ENCODE data around the gene ATRNL1. TPM values are rescaled to one million over a fixed set of nuclear protein-coding genes. Genes with fewer than 3 reads are reported as not detected.

The ATRNL1 gene
- total RNA-seq, 2 donors from 2014 or later, result 0.37 to 2.9 TPM

- H3K9me3 ChIP-seq, result no peaks in the 10 kb centered on the region
- H3K27me3 ChIP-seq, result no peaks in the 10 kb centered on the region
- intact Hi-C loops (cut with DNase I), result loop anchor here (5.0 to 10.0 kb wide), 2 partner anchors 581 to 678 kb away; no protein-coding TSS in a partner anchor
- H3K9ac ChIP-seq (ENCODE audit: low read depth in 2 of 2, low read length in 2 of 2), result no peak overlapping the region
- no peaks in the 10 kb centered on the region for H3K36me3 ChIP-seq
- no peak for TF ChIP-seq CTCF (IDR thresholded peaks at IDR 0.05)
- no peak for DNase-seq
- no peak overlapping the region for H3K27ac ChIP-seq
- no peak overlapping the region for H3K4me3 ChIP-seq
- no peaks in the 10 kb centered on the region for H3K4me1 ChIP-seq
Measured at GRCh38 chr10:115706488-115707076, 613.4 kb downstream of the ATRNL1 start.

GRCh38 chr10:115710136-115710535, 617.0 kb downstream of the ATRNL1 start:
- no peak overlapping the region for H3K4me3 ChIP-seq
- TF ChIP-seq CTCF (IDR thresholded peaks at IDR 0.05), result no peak
- DNase-seq, result no peak
- no peaks in the 10 kb centered on the region for H3K9me3 ChIP-seq
- H3K4me1 ChIP-seq, result no peaks in the 10 kb centered on the region
- no peaks in the 10 kb centered on the region for H3K36me3 ChIP-seq
- H3K27me3 ChIP-seq, result no peaks in the 10 kb centered on the region
- no peak overlapping the region for H3K27ac ChIP-seq
- intact Hi-C loops (cut with DNase I), result no loop called here
- H3K9ac ChIP-seq (ENCODE audit: low read depth in 2 of 2, low read length in 2 of 2), result no peak overlapping the region

GRCh38 chr10:115711306-115711705, 618.1 kb downstream of the ATRNL1 start:
- Histone ChIP-seq H3K27ac (no peak overlapping the region), H3K27me3 (no peaks in the 10 kb centered on the region), H3K4me3 (no peak overlapping the region), H3K9ac (ENCODE audit: low read depth in 2 of 2, low read length in 2 of 2) (no peak overlapping the region), H3K9me3 (no peaks in the 10 kb centered on the region), H3K4me1 (no peaks in the 10 kb centered on the region), H3K36me3 (no peaks in the 10 kb centered on the region)
- DNase-seq, result no peak
- TF ChIP-seq CTCF (IDR thresholded peaks at IDR 0.05), result no peak
- intact Hi-C loops (cut with DNase I), result no loop called here

- Histone ChIP-seq H3K9me3 (no peaks in the 10 kb centered on the region), H3K4me3 (no peak overlapping the region), H3K36me3 (no peaks in the 10 kb centered on the region), H3K27me3 (no peaks in the 10 kb centered on the region), H3K9ac (ENCODE audit: low read depth in 2 of 2, low read length in 2 of 2) (no peak overlapping the region), H3K27ac (no peak overlapping the region), H3K4me1 (no peaks in the 10 kb centered on the region)
- intact Hi-C loops (cut with DNase I), result no loop called here
- DNase-seq, result no peak
- no peak for TF ChIP-seq CTCF (IDR thresholded peaks at IDR 0.05)
Measured at GRCh38 chr10:115720121-115720520, 627.0 kb downstream of the ATRNL1 start.

GRCh38 chr10:115727129-115727528, 634.0 kb downstream of the ATRNL1 start:
- no peaks in the 10 kb centered on the region for H3K36me3 ChIP-seq
- no peak overlapping the region for H3K9ac ChIP-seq (ENCODE audit: low read depth in 2 of 2, low read length in 2 of 2)
- TF ChIP-seq CTCF (IDR thresholded peaks at IDR 0.05), result no peak
- intact Hi-C loops (cut with DNase I), result no loop called here
- H3K9me3 ChIP-seq, result no peaks in the 10 kb centered on the region
- H3K4me1 ChIP-seq, result no peaks in the 10 kb centered on the region
- DNase-seq, result no peak
- no peak overlapping the region for H3K4me3 ChIP-seq
- H3K27ac ChIP-seq, result no peak overlapping the region
- no peaks in the 10 kb centered on the region for H3K27me3 ChIP-seq

Data from colonic mucosa (tissue), 4 donors.